T-helper 2 cell (primary cell): Measurements from ENCODE around the gene CNGA3.

Source experiments
- DNase-seq, 5 experiments: peaks; one replicate each; pipeline versions ENCODE4 v3.0.0 to v3.0.0-alpha.2; 2012 to 2022

The CNGA3 gene

GRCh38 chr2:98329549-98329948, 16.7 kb upstream of the CNGA3 start:
- no peak for DNase-seq

- DNase-seq = no peak
Observed at GRCh38 chr2:98332989-98333388, 13.3 kb upstream of the CNGA3 start.

- no peak for DNase-seq
Observed at GRCh38 chr2:98333922-98334321, 12.3 kb upstream of the CNGA3 start.

GRCh38 chr2:98334439-98335078, 11.7 kb upstream of the CNGA3 start:
- DNase-seq = no peak

GRCh38 chr2:98335271-98335670, 11.0 kb upstream of the CNGA3 start:
- DNase-seq = no peak

- DNase-seq = no peak
Observed at GRCh38 chr2:98341241-98341640, 5.0 kb upstream of the CNGA3 start.

- no peak for DNase-seq
Observed at GRCh38 chr2:98343285-98343684, 3.0 kb upstream of the CNGA3 start.

GRCh38 chr2:98347298-98348065, 1.2 kb downstream of the CNGA3 start:
- DNase-seq = no peak

GRCh38 chr2:98348066-98348561, 1.9 kb downstream of the CNGA3 start:
- DNase-seq = no peak

GRCh38 chr2:98350411-98350810, 4.2 kb downstream of the CNGA3 start:
- no peak for DNase-seq

GRCh38 chr2:98355881-98356280, 9.6 kb downstream of the CNGA3 start:
- DNase-seq = no peak

- no peak for DNase-seq
Observed at GRCh38 chr2:98356729-98357128, 10.5 kb downstream of the CNGA3 start.

- DNase-seq = no peak
Observed at GRCh38 chr2:98357849-98358248, 11.6 kb downstream of the CNGA3 start.

GRCh38 chr2:98359986-98360385, 13.7 kb downstream of the CNGA3 start:
- DNase-seq = no peak

GRCh38 chr2:98367721-98368120, 21.5 kb downstream of the CNGA3 start:
- no peak for DNase-seq

GRCh38 chr2:98369710-98370239, 23.5 kb downstream of the CNGA3 start:
- no peak for DNase-seq

- no peak for DNase-seq
Observed at GRCh38 chr2:98372121-98372520, 25.9 kb downstream of the CNGA3 start.

GRCh38 chr2:98372579-98372978, 26.3 kb downstream of the CNGA3 start:
- no peak for DNase-seq

- no peak for DNase-seq
Observed at GRCh38 chr2:98374286-98374685, 28.0 kb downstream of the CNGA3 start.

GRCh38 chr2:98374958-98375570, 28.8 kb downstream of the CNGA3 start:
- DNase-seq = no peak

GRCh38 chr2:98376301-98376910, 30.1 kb downstream of the CNGA3 start:
- DNase-seq = no peak

- DNase-seq = no peak
Observed at GRCh38 chr2:98376996-98377395, 30.7 kb downstream of the CNGA3 start.

- no peak for DNase-seq
Observed at GRCh38 chr2:98377544-98377943, 31.3 kb downstream of the CNGA3 start.
